NCI-H82 treated with DMSO at 0.1 percent for 48 hours (cell line): ENCODE data around the gene POU6F1.
"Not testable (repeated sequence)": the region's sequence is repeated elsewhere in the genome, so short reads cannot be mapped to it uniquely, and the experiment has no call there.

Source experiments
- DNase-seq: peaks from one replicate; lab custom pipeline; 2025; ENCODE audit not compliant: unreplicated experiment; lab: John Stamatoyannopoulos, UW

POU6F1 gene

GRCh38 chr12:51227962-51228361 lies 10.1 kb upstream of the POU6F1 start:
- DNase-seq, result no peak

GRCh38 chr12:51227112-51227511 lies 9.2 kb upstream of the POU6F1 start:
- not testable (repeated sequence) for DNase-seq

DNA sequence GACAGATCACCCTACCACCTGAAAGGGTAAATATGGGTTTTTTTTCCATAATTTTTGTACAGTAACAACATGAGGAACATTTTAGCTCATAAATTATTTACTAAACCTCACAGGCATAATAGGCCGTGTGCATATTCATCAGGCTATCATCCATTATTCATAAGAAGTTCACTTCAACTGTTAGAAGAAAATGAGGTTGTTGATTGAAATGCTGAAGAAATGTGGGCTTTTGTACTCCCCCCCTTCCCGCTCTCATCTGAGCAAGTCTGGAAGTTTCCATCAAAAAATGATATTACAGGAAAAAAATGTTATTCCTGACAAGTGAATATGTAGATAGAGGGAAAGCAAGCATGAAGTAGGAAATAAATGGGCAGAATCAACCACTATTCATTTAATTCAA lies 7.9 kb upstream of the POU6F1 start:
- DNase-seq, result no peak

DNA sequence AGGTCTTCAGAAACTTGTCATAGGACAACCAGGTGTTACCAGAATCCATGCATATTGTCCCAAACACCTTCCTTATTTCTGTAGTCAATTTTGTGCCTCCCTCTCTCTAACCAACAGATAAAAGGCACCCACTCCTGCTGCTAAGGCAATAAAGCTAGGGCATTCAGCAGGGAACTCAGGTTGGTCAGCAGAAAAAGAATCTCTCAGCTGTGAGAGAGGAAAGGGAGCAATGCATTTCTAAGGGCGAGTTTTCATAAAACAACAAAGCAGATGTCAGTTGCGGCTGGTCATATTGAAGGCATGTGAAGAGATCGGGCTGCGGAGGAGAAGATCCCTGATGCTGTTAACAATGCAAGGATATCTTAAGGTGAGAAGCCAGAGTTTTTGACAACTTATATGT lies 7.4 kb upstream of the POU6F1 start:
- DNase-seq, result no peak

DNA sequence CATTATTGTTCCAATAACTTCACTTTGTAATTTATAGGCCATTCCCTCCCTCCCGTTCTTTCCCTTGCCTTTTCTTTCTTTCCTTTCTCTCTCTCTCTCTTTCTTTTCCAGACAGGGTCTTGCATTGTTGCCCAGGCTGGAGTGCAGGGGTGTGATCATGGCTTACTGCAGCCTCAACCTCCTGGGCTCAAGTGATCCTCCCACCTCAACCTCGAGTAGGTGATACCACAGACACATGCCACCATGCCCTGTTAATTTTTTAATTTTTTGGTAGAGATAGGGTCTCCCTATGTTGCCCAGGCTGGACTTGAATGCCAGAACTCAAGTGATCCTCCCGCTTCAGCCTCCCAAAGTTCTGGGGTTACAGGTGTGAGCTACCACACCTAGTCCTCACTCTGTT lies 6.8 kb upstream of the POU6F1 start:
- no peak for DNase-seq

- DNase-seq, result no peak
These were observed 4.6 kb upstream of the POU6F1 start for GRCh38 chr12:51222461-51222860.

DNA sequence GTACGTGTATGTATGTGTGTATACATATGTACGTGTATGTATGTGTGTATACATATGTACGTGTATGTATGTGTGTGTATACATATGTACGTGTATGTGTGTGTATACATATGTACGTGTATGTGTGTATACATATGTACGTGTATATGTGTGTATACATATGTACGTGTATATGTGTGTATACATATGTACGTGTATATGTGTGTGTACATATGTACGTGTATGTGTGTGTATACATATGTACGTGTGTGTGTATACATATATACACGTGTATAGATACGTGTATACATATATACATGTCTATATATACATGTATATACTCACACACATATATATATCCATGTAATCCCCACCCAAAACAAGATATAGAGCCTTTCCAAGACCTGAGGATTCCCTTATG lies 2.0 kb upstream of the POU6F1 start:
- not testable (repeated sequence) for DNase-seq

DNA sequence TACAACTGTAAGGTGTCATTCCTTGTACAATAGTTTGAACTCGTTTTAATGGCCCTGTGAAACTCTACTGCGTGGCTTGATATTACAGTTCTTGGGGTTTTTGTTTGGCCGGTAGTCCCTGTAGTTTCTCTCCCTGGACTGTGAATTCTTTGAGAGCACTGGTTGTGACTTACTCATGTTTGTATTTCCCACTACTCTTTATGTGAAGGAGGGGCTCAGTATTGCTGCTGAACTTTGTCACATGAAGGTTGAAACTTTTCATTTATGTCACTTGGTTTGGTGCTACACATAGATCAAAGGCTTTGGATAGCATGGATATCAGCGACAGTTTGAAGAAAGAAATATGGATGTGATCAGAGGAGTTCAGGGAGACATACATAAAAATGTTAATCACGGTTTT lies 1.5 kb upstream of the POU6F1 start:
- DNase-seq, result no peak

- DNase-seq, result no peak
These were observed 822 bp upstream of the POU6F1 start for GRCh38 chr12:51218607-51219161.

- DNase-seq, result no peak
These were observed 512 bp downstream of the POU6F1 start for GRCh38 chr12:51217133-51217967.

GRCh38 chr12:51216642-51217041 lies 1.2 kb downstream of the POU6F1 start:
- no peak for DNase-seq

GRCh38 chr12:51214895-51215294 lies 3.0 kb downstream of the POU6F1 start:
- DNase-seq, result no peak

GRCh38 chr12:51210690-51211395 lies 7.0 kb downstream of the POU6F1 start:
- no peak for DNase-seq

DNA sequence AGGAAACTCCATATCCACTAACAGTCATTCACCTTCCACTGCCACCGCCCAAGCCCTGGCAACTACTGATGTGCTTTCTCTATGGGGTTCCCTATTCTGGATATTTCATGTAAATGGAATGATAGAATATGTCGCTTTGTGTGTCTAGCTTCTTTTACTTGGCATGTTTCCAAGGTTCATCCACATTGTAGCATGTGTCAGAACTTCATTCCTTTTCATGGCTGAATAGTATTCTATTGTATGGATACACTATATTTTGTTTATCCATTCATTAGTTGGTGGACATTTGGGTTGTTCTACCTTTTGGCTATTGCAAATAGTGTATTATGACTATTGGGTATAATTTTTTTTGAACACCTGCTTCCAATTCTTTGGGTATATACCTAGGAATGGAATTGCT lies 8.6 kb downstream of the POU6F1 start:
- DNase-seq, result no peak

GRCh38 chr12:51208016-51208660 lies 9.7 kb downstream of the POU6F1 start:
- DNase-seq, result no peak

- DNase-seq, result no peak
These were observed 12.5 kb downstream of the POU6F1 start for GRCh38 chr12:51205350-51205749.

DNA sequence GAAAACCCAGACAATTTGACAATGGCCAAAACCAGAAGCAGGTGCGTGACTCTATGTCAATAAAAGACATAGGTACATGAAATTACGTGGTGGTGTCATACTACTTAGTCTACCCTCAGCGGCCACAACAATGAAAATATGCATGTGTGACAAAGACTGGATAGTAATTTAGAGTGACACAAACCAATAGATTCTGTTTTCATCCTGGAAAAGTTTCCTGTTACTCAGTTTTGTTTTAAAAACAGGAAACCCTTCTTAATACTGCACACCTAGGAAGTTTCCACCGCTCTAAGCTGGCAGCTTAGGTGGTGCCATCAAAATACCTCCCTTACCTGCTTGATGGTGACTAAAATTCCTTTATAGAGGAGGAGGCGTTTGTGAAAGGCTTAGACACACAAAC lies 15.1 kb downstream of the POU6F1 start:
- DNase-seq, result no peak

DNA sequence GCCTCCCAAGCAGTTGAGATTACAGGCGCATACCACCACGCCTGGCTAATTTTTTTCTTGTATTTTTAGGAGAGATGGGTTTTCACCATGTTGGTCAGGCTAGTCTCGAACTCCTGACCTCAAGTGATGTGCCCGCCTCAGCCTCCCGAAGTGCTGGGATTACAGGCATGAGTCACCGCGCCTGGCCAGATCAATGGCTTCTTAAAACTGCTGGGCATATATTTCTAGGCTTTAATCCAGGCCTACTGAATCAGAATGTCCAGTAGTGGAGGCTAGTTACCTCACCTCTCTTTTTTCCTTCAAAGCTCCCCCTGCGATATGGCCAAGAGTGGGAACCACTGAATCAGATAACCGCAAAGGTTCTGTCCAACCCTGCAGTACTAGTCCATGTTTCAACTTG lies 17.1 kb downstream of the POU6F1 start:
- no peak for DNase-seq

GRCh38 chr12:51200156-51200555 lies 17.7 kb downstream of the POU6F1 start:
- DNase-seq, result no peak

DNA sequence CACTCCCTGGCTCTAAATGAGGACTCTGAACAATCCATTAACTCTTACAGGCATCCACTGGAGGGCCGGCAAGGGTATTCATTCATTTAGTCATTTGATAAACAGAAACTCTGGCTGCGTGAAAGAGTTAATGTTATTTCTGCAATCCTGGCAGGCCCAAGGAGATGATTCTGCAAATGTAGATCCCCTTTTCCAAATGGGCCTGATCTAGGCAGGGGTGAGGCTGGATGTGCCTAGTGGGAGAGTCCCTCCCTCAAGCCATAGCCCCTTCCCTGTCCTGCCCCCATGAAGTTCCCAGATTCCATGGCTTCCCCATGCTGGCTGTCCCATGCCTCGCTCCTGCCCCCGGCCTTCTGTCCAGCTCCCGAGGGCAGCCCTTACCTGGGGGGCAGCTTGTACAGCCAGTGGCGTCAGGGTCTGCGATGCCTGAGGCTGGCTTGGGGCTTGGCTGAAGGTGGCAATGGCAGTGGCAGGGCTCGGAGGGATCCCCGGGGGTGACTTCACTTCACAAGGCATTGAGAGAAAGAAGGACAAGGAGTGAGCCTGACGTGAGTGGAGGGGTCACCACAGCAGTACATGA lies 18.4 kb downstream of the POU6F1 start:
- DNase-seq, result no peak
